ENCODE results near the gene ABCA6.

ABCA6 gene

DNA sequence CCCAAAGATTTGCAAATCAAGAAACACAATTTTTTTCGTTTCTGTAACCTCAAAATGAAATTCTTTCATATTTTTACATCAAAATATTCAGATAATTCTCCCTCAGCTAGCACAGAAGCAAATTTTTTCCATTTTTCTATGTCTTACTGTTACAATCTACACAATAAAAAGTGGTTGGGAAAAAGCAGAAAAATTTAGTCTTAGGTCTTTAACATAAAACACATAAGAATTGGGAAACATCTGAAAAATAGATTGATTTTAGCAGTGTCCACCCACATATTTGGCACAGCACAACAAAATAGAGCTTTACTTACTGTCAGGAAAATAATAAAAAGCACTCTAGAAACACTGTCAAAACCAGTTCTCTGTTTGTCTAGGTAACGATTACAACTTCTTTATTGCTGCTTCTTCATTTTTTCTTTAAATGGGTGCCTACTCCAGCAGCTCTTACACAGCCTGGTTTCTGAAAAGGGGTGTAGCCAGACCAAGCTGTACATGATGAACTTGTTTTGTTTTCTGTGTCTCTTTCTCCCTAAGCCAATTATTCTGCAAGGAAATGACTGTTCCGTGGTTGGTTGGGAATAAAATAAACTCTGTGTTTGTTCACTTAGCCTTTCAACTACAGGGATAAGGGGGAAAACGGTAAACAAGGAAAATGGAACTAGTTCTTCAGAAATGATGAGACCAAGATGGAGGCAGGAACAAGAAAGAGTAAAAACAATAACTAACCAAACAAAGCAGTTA is at the start of gene ABCA6:
ABCA6 (minus strand) TSS at position 465 of the 744 bp plus-strand sequence. CDS start 1,192 bp downstream, outside the sequence.
- Histone ChIP-seq H3K4me3 (ENCODE audit: low read length) (no peak within 1 kb of the TSS), H3K4me2 (ENCODE audit: low read length) (no peak within 1 kb of the TSS), H3F3A (ENCODE audit: control insufficient read depth, insufficient read depth) (no peaks in the 10 kb centered on the region), H3K79me2 (ENCODE audit: control insufficient read depth, low read length) (no peaks in the 10 kb centered on the region), H3K36me3 (ENCODE audit: control insufficient read depth, low read length) (no peaks in the 10 kb centered on the region), H3K9me3 (ENCODE audit: control insufficient read depth, insufficient read depth, low read length) (no peaks in the 10 kb centered on the region), H4K20me1 (ENCODE audit: control insufficient read depth, insufficient read depth, low read depth, low read length) (no peaks in the 10 kb centered on the region), H3K4me1 (ENCODE audit: control insufficient read depth, low read length) (no peaks in the 10 kb centered on the region), H3K27ac (ENCODE audit: low read depth, low read length) (no peak within 1 kb of the TSS), H3K9me2 (replicated peaks; ENCODE audit: control insufficient read depth, low read length) (no peaks in the 10 kb centered on the region), H3K27me3 (ENCODE audit: control insufficient read depth, low read length) (no peaks in the 10 kb centered on the region)
- TF ChIP-seq CTCF (IDR thresholded peaks at IDR 0.05; ENCODE audit: low read depth, low read length, poor library complexity, severe bottlenecking) (no peak), EZH2phosphoT487 (IDR thresholded peaks at IDR 0.05; ENCODE audit: borderline replicate concordance, low read length) (no peak)

GRCh38 chr17:69188796-69189195 is 47.1 kb upstream of the ABCA6 start:
- Histone ChIP-seq H3K4me3 (ENCODE audit: low read length) (no peak overlapping the region), H3K9me2 (replicated peaks; ENCODE audit: control insufficient read depth, low read length) (no peaks in the 10 kb centered on the region), H3K79me2 (ENCODE audit: control insufficient read depth, low read length) (no peaks in the 10 kb centered on the region), H4K20me1 (ENCODE audit: control insufficient read depth, insufficient read depth, low read depth, low read length) (no peaks in the 10 kb centered on the region), H3K27me3 (ENCODE audit: control insufficient read depth, low read length) (no peaks in the 10 kb centered on the region), H3K36me3 (ENCODE audit: control insufficient read depth, low read length) (no peaks in the 10 kb centered on the region), H3K4me2 (ENCODE audit: low read length) (no peak overlapping the region), H3F3A (ENCODE audit: control insufficient read depth, insufficient read depth) (no peaks in the 10 kb centered on the region), H3K27ac (ENCODE audit: low read depth, low read length) (no peak overlapping the region), H3K9me3 (ENCODE audit: control insufficient read depth, insufficient read depth, low read length) (no peaks in the 10 kb centered on the region), H3K4me1 (ENCODE audit: control insufficient read depth, low read length) (no peaks in the 10 kb centered on the region)
- TF ChIP-seq EZH2phosphoT487 (IDR thresholded peaks at IDR 0.05; ENCODE audit: borderline replicate concordance, low read length) = no peak
- TF ChIP-seq CTCF (IDR thresholded peaks at IDR 0.05; ENCODE audit: low read depth, low read length, poor library complexity, severe bottlenecking) = no peak

GRCh38 chr17:69188064-69188463 is 46.4 kb upstream of the ABCA6 start:
- Histone ChIP-seq H3K27ac (ENCODE audit: low read depth, low read length) (no peak overlapping the region), H3F3A (ENCODE audit: control insufficient read depth, insufficient read depth) (no peaks in the 10 kb centered on the region), H3K9me3 (ENCODE audit: control insufficient read depth, insufficient read depth, low read length) (no peaks in the 10 kb centered on the region), H4K20me1 (ENCODE audit: control insufficient read depth, insufficient read depth, low read depth, low read length) (no peaks in the 10 kb centered on the region), H3K36me3 (ENCODE audit: control insufficient read depth, low read length) (no peaks in the 10 kb centered on the region), H3K9me2 (replicated peaks; ENCODE audit: control insufficient read depth, low read length) (no peaks in the 10 kb centered on the region), H3K79me2 (ENCODE audit: control insufficient read depth, low read length) (no peaks in the 10 kb centered on the region), H3K27me3 (ENCODE audit: control insufficient read depth, low read length) (no peaks in the 10 kb centered on the region), H3K4me3 (ENCODE audit: low read length) (no peak overlapping the region), H3K4me2 (ENCODE audit: low read length) (no peak overlapping the region), H3K4me1 (ENCODE audit: control insufficient read depth, low read length) (no peaks in the 10 kb centered on the region)
- TF ChIP-seq CTCF (IDR thresholded peaks at IDR 0.05; ENCODE audit: low read depth, low read length, poor library complexity, severe bottlenecking) (no peak), EZH2phosphoT487 (IDR thresholded peaks at IDR 0.05; ENCODE audit: borderline replicate concordance, low read length) (no peak)
